GM19463 (cell line): ENCODE data around the gene SBF2.
A peak's percentile ranks its signal among the peaks of the same experiment; 100 is the strongest.

Experiments used
- ATAC-seq: cut with Tn5 transposase; IDR thresholded peaks from one replicate; pipeline ENCODE4 v1.9.1; 2021; ENCODE audit warnings: mild to moderate bottlenecking, moderate library complexity; ENCODE audit not compliant: unreplicated experiment

SBF2 gene

DNA sequence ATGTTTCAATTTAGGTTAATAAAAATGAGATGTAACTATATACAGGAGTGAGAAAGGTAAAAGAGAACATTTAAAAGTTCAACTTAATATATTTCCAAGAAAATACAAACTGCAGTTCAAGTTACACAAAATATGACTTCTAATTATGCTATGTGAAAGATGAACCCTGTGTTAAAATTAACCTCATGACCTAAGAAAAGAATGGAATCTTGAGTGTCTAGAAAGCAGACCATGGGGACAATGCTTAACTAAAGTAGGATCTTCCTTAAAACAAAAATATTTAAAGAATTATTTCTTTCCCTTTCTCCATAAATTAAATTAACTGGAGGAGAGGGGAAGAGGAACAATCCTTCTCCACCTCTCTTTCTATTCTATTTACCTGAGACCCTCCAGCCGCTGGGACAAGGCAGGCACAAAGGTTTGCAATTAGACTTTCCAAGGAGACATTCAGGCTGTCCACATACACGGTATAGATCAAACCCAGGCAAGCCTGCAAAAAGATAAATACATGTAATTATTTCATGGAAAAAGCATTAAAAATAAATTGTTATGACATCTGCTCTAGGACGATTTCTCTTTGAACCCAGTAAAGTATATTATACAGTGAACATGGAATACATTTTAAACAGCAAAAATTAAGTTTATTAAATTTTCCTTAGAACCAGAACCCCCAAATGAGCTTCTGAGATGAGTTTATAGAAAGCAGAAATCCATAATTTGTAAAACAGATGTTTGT, 264.5 kb downstream of the SBF2 start:
- ATAC-seq, result no peak

DNA sequence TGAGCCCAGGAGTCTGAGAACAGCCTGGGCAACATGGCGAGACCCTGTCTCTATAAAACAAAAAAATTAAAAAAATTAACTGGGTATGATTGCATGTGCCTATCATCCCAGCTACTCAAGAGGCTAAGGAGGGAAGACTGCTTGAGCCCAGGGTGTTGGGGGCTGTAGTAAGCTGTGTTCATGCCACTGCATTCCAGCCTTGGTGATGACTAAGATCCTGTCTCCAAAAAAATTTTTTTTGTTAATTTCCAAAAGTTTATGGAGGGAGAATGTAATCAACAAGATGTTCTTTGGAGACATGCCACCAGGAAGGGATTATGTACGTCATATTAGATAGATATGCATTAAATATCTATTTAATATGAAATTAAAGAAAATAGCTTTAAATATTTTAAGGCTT, 267.5 kb downstream of the SBF2 start:
- no peak for ATAC-seq

DNA sequence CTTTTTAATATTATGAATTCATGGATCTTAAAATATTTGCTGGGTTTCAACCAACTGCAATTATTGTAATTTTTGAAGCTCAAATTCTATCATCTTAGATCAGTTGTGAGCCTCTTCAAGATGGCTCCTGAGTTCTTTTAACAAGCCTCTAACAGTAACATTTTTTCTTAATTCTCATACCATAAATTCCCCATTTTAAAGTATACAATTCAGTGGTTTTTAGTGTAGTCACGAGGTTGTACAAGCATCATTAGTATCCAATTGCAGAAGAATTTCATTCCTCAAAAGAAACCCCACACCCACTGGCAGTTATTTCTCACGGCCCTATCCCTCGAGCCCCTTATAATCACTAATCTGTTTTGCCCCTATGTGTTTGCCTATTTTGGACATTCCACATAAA, 270.8 kb downstream of the SBF2 start:
- ATAC-seq, result no peak

DNA sequence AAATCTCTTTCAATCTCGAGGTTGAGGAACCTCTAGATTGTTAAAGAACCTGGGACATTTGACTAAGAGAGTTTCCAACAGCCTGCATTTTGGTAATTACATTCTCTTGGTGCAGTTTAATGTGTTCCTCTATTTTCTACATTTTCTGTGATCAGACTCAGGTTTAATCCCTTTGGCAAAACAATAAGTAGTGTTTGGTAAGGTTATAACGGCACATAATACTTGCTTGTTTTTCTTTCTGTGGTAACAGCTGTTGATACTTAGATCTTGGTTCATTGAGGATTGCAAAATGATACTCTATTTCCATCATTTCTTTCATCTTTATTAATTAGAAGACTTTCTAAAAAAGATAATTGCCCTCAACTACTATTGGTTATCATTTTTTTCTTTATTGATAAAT, 271.3 kb downstream of the SBF2 start:
- ATAC-seq, result no peak

DNA sequence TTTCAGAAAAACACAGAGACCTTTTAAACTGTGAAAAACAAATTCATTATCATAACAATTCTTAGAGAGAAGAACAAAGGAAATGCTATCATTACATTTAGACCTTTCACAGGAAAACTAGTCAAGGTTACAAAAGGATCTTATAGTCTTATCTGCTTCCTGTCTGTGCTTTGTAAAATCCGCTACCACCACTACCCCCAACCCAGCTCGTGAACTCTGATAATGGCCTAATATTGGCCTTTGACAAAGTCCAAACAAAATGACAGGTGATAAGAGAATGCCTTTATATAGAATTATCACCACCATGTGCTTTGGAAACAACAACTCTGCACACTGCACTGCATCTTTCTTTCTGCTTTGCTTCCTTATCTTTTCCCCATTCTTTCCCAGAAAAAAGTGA, 272.5 kb downstream of the SBF2 start:
- ATAC-seq, result no peak

DNA sequence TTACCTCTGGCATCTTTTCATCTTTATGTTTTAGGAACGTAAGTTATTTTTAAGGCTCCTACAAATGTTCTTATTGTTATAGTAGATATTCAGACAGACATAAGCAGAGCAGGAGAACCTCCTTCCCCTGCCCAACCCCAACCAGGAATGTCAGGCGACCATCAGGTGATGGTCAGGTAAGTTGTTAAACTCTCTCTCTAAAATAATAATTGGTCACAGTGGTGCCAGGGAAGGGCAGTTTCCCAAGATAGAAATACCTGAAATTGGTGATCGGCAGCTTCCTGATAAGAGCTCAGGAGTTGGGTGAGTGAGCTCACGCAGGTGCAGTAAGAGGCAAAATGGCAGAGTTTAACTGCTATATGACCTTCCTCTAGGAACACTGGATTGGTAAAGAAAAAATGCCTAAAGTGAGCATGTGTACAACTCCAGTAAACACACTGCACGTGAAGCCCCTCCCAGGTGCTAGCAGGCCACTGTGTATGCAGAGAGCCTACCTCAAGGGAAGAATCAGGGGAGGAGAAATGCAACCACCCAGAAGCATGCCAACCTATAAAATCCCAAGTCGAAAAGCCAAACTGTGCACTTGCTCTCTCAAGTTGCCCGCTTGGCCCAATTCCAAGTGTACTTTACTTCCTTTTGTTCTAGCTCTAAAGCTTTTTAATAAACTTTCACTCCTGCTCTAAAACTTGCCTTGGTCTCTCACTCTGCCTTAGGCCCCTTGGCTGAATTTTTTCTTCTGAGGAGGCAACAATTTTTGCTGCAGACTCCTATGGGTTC, 273.9 kb downstream of the SBF2 start:
- ATAC-seq, result no peak

DNA sequence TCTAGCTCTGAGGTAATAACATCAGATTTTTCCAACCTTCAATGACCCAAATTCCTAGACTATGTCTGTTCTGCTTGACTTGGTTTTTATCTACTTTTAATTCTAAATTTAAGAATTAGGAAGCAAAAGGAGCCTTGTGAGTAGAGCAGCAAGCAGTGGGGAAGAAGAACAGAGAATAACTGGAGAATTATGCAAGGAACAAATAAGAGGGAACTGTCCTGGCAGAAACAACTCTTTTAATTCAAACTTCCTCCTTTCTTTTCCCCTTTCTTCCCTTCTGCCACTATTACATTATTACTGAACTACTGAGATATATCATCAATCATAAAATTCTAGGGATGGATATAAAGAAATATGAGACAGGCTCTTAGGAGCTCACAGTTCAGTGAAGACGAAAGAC, 276.1 kb downstream of the SBF2 start:
- ATAC-seq, result no peak

DNA sequence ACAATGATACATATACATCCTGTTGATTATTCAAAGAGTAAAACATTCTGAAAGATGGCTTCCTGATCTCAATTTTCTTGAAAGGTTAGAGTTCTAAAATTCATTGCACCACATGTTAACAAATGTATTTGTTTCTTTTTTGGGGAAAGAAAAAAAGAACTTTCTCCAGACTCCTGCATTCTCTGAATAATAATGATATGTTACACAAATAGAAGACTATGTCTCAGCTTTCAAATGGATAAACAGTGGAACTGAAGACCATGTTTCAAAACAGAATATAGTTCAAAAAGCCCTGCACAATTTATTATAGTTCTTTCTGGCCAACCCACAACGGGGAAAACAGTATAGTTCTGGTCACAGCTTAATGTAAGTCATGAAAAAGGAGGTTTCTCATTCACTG, 277.0 kb downstream of the SBF2 start:
- no peak for ATAC-seq

DNA sequence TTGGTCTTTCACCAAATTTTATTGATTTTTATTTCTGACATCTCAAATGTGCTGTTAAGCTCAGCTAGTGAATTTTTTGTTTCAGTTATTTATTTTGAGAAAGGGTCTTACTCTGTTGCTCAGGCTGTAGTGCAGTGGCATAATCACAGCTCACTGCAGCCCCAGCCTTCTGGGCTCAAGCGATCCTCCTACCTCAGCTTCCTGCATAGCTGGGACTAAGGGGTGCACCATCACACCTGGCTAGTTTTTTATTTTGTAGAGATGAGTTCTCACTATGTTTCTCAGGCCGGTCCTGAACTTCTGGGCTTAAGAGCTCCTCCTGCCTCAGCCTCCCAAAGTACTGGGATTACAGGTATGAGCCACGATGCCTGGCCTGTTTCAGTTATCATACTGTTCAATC, 282.0 kb downstream of the SBF2 start:
- ATAC-seq, result no peak

DNA sequence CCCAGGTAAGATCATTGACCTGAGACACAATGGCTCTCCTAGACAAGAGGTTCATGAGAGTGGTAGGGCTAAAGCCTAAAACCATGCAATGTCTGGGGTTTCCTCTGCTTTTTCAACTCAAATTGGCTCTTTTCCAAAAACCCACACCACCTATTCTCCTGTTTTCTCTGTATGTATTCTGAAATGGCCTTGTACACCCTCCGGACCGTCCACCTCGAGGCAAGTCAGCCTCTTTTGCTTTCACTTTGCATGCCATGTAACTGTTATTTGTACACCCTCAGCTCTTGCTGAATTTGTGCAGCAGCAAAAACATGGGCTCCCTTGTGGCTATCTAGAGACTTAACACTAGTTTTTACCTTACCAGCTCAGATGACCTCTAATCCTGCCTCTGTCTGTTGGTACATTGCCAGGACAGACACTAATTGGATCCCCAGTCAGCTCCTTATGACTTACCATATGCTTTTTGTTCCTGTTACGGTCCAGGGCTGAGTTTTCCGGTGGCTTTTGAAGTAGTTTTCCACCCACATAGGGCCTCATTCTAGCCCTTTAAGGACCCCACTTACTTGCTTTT, 288.0 kb downstream of the SBF2 start:
- ATAC-seq, result no peak

DNA sequence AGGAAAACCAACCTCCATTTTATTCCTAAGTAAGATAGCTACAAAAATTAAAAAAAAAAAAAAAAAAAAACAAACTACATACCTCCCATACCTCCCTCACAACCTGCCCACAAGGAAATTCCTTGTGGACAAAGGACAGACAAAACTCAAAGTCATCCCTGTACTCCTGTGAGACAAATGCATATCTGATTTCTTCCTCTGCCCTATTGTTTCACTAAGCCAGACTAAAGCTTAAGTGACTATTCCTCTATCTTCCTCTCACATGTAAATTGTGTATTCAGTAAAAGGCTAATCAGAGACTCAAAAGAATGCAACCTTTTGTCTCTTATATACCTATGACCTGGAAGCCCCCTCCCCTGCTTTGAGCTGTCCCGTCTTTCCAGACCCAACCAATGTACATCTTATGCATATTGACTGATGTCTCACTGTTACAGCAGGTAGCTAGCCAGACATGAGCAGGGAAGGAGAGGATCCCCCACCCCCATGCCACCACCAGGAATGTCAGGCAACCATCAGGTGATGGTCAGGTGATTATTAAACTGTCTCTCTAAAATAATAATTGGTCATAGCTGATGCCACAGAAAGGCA, 289.4 kb downstream of the SBF2 start:
- no peak for ATAC-seq

DNA sequence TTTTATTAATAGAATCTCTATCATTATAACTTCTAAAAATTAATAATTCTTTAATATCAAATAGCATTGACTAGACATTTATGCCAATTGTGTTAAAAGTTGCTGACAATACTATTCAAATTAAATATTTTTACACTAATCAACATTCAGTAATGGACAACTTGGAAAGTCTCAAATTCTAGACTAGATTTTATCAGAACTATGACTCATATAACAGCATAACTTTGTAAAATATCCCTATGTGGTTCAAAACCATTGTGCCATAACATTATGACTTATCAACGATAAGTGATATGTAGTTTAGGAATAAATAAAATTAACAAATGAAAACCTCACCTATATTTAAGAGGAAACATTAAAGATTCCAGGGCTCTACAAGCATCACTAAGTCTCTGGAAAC, 291.8 kb downstream of the SBF2 start:
- no peak for ATAC-seq

DNA sequence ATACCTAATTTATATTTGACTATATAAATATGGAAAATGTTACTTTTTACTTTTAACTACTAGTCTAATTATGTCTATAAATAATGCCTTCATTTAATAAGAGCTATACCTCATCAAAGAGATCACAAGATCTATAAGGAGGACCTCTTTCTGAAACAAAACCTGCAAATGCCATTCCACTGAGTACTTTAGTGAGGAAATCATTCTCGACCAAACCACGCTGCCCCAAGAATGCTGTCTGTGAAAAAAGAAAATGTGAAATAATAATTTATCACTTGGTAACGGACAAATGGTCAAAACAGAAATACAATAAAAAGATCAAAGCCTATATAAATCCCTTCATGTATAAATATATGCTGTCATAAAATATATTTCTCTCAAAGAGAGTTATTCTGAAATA, 301.7 kb downstream of the SBF2 start:
- no peak for ATAC-seq

DNA sequence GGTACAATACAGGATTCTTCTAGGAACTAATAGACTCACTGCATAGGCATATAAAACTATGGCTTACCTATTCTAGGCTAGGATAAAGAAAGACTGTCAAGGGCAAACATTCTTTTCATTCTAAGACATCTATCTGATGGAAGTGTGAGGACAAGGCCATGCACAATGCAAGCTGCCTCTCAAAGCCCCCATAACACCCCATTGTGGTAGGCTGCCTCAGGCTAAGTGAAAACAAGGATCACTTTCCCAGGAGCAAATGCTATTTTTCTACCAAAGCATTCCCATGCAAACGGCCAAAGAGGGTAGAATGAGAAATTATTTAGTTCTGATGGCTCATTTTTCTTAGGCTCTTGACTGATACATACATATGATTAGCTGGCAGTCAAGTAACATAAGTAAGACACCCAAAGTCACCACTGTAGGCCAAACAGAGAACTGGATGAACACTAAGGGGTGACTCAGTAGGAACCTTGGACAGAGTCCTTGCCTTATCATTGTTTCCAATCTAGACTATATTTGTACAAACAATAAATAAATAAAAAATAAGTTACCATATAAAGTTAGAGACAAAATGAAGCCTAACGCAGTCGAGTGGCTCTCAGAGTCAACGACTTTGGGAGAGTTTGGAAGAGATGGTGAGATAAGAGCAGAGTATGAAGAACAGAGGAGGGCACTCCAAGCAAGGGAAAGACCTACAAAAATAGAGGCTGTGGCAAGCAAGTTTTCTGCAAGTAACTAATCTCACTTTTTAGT, 303.6 kb downstream of the SBF2 start:
- ATAC-seq, result no peak

DNA sequence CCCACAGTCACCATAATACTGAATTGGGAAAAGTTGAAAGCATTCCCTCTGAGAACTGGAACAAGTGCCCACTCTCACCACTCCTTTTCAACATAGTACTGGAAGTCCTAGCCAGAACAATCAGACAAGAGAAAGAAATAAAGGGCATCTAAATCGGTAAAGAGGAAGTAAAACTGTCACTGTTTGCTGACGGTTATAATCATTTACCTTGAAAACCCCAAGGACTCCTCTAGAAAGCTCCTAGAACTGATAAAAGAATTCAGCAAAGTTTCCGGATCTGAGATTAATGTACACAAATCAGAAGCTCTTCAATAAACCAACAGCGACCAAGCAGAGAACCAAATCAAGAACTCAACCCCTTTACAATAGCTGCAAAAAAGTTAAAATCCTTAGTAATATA, 306.7 kb downstream of the SBF2 start:
- peak; percentile 57 for ATAC-seq

DNA sequence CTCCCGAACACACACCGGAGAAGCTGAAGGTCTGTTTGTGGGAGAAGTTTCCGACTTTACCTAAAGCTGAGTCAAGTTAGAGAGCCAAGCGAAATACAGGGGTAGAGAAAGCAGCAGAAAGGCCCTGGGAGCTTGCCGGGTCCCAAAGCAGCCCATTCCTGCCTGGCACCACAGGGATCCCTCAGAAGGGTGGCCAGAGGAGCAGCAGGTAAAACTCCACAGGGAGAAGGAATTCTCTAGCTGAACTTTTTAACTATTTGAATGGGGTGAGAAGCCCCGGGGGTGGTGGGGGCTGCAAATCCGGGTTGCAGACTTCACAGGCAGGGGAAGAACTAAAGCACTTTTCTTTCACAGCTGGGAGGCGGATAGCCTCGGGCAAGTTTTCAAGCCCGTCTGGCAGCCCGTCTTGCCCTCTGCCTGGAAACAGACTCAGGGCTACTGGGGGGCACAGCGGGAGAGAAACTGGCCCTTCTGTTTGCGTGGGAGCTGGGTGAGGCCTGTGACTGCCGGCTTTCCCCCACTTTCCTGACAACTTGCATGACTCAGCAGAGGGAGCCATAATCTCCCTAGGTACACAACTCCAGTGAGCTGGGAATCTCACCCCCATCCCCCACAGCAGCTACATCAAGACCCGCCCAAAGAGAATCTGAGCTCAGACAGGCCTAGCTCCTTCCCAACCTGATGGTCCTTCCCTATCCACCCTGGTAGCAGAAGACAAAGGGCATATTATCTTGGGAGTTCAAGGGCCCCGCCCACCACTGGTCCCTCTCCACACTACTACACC, 311.0 kb downstream of the SBF2 start:
- no peak for ATAC-seq

DNA sequence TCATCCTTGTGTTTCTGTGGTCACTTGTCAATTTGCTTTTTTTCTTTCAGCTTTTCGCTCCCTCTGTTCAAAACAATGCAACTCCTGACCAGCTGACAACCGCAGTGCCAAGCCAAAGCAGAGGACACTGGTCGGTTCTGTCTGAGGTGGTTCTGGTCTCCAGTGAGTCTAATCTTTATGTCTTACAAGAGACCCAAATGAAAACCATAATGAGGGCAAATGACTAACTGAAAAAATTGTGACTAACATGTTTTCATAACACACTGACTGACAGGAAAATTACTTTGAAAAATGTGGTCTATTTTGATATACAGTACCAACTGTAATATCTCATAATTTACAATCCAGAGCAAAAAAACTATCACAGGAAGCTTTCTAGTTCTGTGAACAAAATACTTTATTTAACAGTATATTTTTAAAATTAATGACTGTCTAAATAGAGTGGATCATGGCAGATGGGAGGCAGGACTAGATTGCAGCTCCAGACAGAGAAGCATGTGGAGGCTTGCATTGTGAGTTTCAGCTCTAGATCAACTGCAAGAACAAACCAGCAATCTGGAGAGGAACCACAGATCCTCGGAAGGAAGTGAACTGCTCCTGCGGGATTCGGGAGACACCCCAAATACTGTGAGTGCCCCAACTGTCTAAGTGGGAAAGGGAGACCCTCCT, 311.8 kb downstream of the SBF2 start:
- no peak for ATAC-seq

DNA sequence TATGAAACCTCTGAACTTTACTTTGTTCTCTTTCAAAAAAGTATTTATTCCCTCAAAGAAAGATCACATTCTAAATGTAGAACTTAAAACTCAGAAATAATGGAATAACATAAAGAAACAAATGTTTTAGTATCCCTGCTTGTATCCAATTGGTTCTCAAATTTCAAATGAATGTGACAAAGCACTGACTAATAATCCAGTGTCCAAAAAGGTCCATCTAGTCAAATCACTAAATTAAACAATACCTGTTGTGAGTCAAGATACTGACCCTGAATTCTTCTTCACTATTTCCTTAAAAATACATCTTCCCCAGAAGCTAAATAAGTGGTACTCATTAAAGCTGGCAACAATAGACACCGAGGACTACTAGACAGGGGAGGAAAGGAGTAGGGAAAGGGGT, 313.1 kb downstream of the SBF2 start:
- ATAC-seq, result no peak

DNA sequence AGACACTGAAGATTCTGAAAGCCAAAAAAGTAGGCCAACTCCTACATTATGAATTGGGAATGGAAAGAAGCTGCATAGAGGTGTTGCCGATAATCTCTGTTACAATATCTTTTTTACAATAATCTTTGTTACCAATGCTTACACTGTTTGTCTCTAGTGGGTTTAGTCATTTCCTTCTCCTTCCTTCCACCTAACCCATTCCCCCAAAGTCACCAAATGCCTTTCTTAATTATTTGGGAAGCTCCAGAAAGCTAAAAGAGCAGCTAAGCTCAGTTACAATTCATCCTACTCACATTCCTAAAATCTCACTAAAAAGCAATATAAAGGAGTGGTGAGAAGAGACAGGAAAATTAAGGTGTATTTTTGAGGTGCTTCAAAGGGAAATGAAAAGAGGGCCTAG, 316.5 kb downstream of the SBF2 start:
- ATAC-seq, result no peak

DNA sequence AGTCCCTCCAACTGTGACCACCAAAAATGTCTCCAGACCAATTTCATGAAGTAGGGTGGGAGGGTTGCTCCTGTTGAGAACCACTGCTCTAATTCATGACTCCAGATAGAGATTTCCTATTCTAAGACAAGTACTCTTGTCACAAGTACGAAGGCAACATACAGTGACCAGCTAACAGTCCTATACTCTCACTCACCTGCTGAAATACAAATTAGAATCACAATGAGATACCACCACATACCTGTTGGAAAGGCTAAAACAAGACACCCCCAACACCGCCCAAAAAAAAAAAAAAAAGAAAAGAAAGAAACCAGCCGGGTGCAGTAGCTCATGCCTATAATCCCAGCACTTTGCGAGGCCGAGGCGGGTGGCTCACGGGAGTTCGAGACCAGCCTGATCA, 319.6 kb downstream of the SBF2 start:
- no peak for ATAC-seq
